Subcutaneous adipose tissue (tissue), 4 donors: Measurements from ENCODE around the gene MAGEA9. TPM values are rescaled to one million over a fixed set of nuclear protein-coding genes. Genes with fewer than 3 reads are reported as not detected.

Experiments used
- CTCF ChIP-seq: fragments of 450-650 bp; IDR thresholded peaks from one replicate; pipeline ENCODE4 v1.5.1; 2016; ENCODE audit warnings: low read depth, mild to moderate bottlenecking, control low read depth, antibody characterized with exemption, moderate library complexity
- small RNA-seq: library from RNA; depleted of rRNA; stranded (forward); fragments of <200 nt; gene quantifications from one replicate; pipeline ENCODE3, GENCODE V24; 2016
- total RNA-seq, 4 donors: library from RNA; depleted of rRNA; stranded (reverse); fragments of >200 nt; gene quantifications; one replicate each; pipeline ENCODE4 v1.1.0, GENCODE V29; 2016

MAGEA9 gene
- total RNA-seq, 4 donors from 2014 or later: not detected

GRCh38 chrX:149819371-149819770 is 37.6 kb downstream of the MAGEA9 start:
- TF ChIP-seq CTCF: no peak

GRCh38 chrX:149825424-149825823 is 43.7 kb downstream of the MAGEA9 start:
- no peak for TF ChIP-seq CTCF

- no peak for TF ChIP-seq CTCF
Measured at GRCh38 chrX:149827254-149827653, 45.5 kb downstream of the MAGEA9 start.

- no peak for TF ChIP-seq CTCF
Measured at GRCh38 chrX:149829751-149830191, 48.0 kb downstream of the MAGEA9 start.

- TF ChIP-seq CTCF: no peak
Measured at GRCh38 chrX:149830192-149830873, 48.6 kb downstream of the MAGEA9 start.

GRCh38 chrX:149831473-149831872 is 49.7 kb downstream of the MAGEA9 start:
- no peak for TF ChIP-seq CTCF

GRCh38 chrX:149837167-149837566 is 55.4 kb downstream of the MAGEA9 start:
- TF ChIP-seq CTCF: no peak

Small RNA genes lying within 50 kb of the gene (small RNA-seq; reads per million reads assigned to genes)
- not detected for gene AC244098.1
- gene AC244098.2: not detected
- gene AC244098.3: not detected

Other genes starting within 250 kb of the MAGEA9 start
- 10 to 100 TPM in 2 of 4 donors, 1 to 10 TPM in 2; 7.6 to 16.8 (median 12.3) TPM for gene EOLA1, start 240.9 kb upstream of the MAGEA9 start, total RNA-seq
- gene HSFX3, start 232.0 kb upstream of the MAGEA9 start, total RNA-seq: not detected
- gene MAGEA9B, start 194.5 kb upstream of the MAGEA9 start, total RNA-seq: not detected
- under 1 TPM in 2 of 4 donors, not detected in 2; 0.65 to 0.68 TPM for gene HSFX2, start 186.6 kb upstream of the MAGEA9 start, total RNA-seq
- gene TMEM185A, start 150.1 kb upstream of the MAGEA9 start, total RNA-seq: 10 to 100 TPM; 15.1 to 20.2 (median 18.9) TPM
- not detected for gene MAGEA11, start 69.9 kb upstream of the MAGEA9 start, total RNA-seq
- 1 to 10 TPM in 2 of 4 donors, under 1 TPM in 2; 0.33 to 1.7 (median 0.83) TPM for gene HSFX1, start 7.9 kb upstream of the MAGEA9 start, total RNA-seq
- gene MAGEA8, start 99.3 kb downstream of the MAGEA9 start, total RNA-seq: not detected
- gene HSFX4, start 147.6 kb downstream of the MAGEA9 start, total RNA-seq: not detected
- gene EOLA2, start 156.6 kb downstream of the MAGEA9 start, total RNA-seq: 10 to 100 TPM; 11.7 to 35.8 (median 15.9) TPM